ENCODE measurements around the gene SIRT6.

Gene SIRT6

GRCh38 chr19:4181053-4181508, 1.3 kb downstream of the SIRT6 start:
- CTCF ChIA-PET = no interaction called here
- H3K27ac ChIP-seq (ENCODE audit: extremely low read depth, low read depth, low read length) = no peak overlapping the region
- POLR2A ChIA-PET = interaction anchor here (0.6 kb wide), 1 partner anchor 32 kb away, joined by 3 read pairs; no protein-coding TSS in a partner anchor
- TF ChIP-seq ZNF529 (tag by site-specific recombination; IDR thresholded peaks at IDR 0.05; ENCODE audit: insufficient replicate concordance) (no peak), EGR2 (tag by site-specific recombination; IDR thresholded peaks at IDR 0.05; ENCODE audit: low read depth) (peak; percentile 90), ZNF555 (tag by site-specific recombination; conservative IDR thresholded peaks at IDR 0.05) (no peak), ZNF433 (tag by site-specific recombination; IDR thresholded peaks at IDR 0.05; ENCODE audit: low read depth) (no peak), RBAK (tag by site-specific recombination; IDR thresholded peaks at IDR 0.05) (no peak), ZNF133 (tag by site-specific recombination; IDR thresholded peaks at IDR 0.05) (no peak), ZNF302 (tag by site-specific recombination; IDR thresholded peaks at IDR 0.05; ENCODE audit: low read depth) (no peak), ZNF48 (tag by site-specific recombination; IDR thresholded peaks at IDR 0.05) (no peak), SP2 (tag by site-specific recombination; IDR thresholded peaks at IDR 0.05) (peak; percentile 55), YY1 (tag by site-specific recombination; IDR thresholded peaks at IDR 0.05) (no peak), ZBTB6 (tag by site-specific recombination; IDR thresholded peaks at IDR 0.05) (no peak), ZNF426 (tag by site-specific recombination; IDR thresholded peaks at IDR 0.05) (no peak), ZNF16 (tag by site-specific recombination; IDR thresholded peaks at IDR 0.05; ENCODE audit: low read depth) (peak; percentile 70), KLF9 (tag by site-specific recombination; IDR thresholded peaks at IDR 0.05; ENCODE audit: low read depth) (peak; percentile 19; the same call in 1 of the 2 replicates), ZNF114 (tag by site-specific recombination; IDR thresholded peaks at IDR 0.05) (no peak), GFI1B (tag by site-specific recombination; IDR thresholded peaks at IDR 0.05) (no peak), WT1 (tag by site-specific recombination; IDR thresholded peaks at IDR 0.05) (no peak), ZNF354C (tag by site-specific recombination; IDR thresholded peaks at IDR 0.05; ENCODE audit: borderline replicate concordance, low read depth) (no peak), GLI2 (tag by site-specific recombination; IDR thresholded peaks at IDR 0.05; ENCODE audit: borderline replicate concordance, low read depth) (no peak), ZNF148 (tag by site-specific recombination; IDR thresholded peaks at IDR 0.05; ENCODE audit: borderline replicate concordance) (no peak), ZNF777 (tag by site-specific recombination; IDR thresholded peaks at IDR 0.05; ENCODE audit: borderline replicate concordance) (no peak), ZNF138 (tag by site-specific recombination; IDR thresholded peaks at IDR 0.05; ENCODE audit: borderline replicate concordance) (no peak), ZNF830 (tag by site-specific recombination; IDR thresholded peaks at IDR 0.05; ENCODE audit: low read depth) (no peak), ZNF518A (tag by site-specific recombination; conservative IDR thresholded peaks at IDR 0.05; ENCODE audit: low read depth) (no peak), BCL11B (tag by site-specific recombination; IDR thresholded peaks at IDR 0.05; ENCODE audit: low read depth) (no peak), ZNF488 (tag by site-specific recombination; IDR thresholded peaks at IDR 0.05) (no peak), ZNF639 (tag by site-specific recombination; IDR thresholded peaks at IDR 0.05) (no peak), ZNF580 (tag by site-specific recombination; IDR thresholded peaks at IDR 0.05) (no peak)

More at GRCh38 chr19:4181053-4181508, 1.3 kb downstream of the SIRT6 start:
- Histone ChIP-seq H3K36me3 (ENCODE audit: control insufficient read depth in 2 of 2, insufficient read depth in 1 of 2, low read length in 2 of 2) (peaks cover 0 to 24% of the 10 kb centered on the region in 2 experiments; a peak in 2 of 3 replicates), H3K4me3 (ENCODE audit: low read depth, low read length) (no peak overlapping the region), H3K9me3 (ENCODE audit: control insufficient read depth, insufficient read depth, low read depth, low read length) (no peaks in the 10 kb centered on the region), H3K4me1 (ENCODE audit: control insufficient read depth, insufficient read depth, low read length) (no peaks in the 10 kb centered on the region)

Measured in HEK293 (cell line).